GM18870 (cell line): ENCODE data around the gene SCN10A.

Source experiments
- ATAC-seq: cut with Tn5 transposase; IDR thresholded peaks from one replicate; pipeline ENCODE4 v1.9.1; 2021; ENCODE audit warnings: moderate library complexity; ENCODE audit not compliant: unreplicated experiment

The SCN10A gene

GRCh38 chr3:38722781-38723568, 93.0 kb downstream of the SCN10A start:
- no peak for ATAC-seq

- no peak for ATAC-seq
Measured at GRCh38 chr3:38721207-38721772, 94.7 kb downstream of the SCN10A start.

GRCh38 chr3:38720465-38720864, 95.6 kb downstream of the SCN10A start:
- ATAC-seq = no peak

GRCh38 chr3:38717355-38718240, 98.4 kb downstream of the SCN10A start:
- no peak for ATAC-seq

GRCh38 chr3:38713121-38713520, 102.9 kb downstream of the SCN10A start:
- no peak for ATAC-seq

- ATAC-seq = no peak
Measured at GRCh38 chr3:38711321-38711720, 104.7 kb downstream of the SCN10A start.

GRCh38 chr3:38707730-38708129, 108.3 kb downstream of the SCN10A start:
- no peak for ATAC-seq

- no peak for ATAC-seq
Measured at GRCh38 chr3:38706961-38707360, 109.1 kb downstream of the SCN10A start.

GRCh38 chr3:38702231-38702630, 113.8 kb downstream of the SCN10A start:
- no peak for ATAC-seq

- no peak for ATAC-seq
Measured at GRCh38 chr3:38698760-38699159, 117.3 kb downstream of the SCN10A start.

GRCh38 chr3:38698061-38698460, 118.0 kb downstream of the SCN10A start:
- no peak for ATAC-seq

- no peak for ATAC-seq
Measured at GRCh38 chr3:38696034-38696433, 120.0 kb downstream of the SCN10A start.

GRCh38 chr3:38690185-38690584, 125.8 kb downstream of the SCN10A start:
- ATAC-seq = no peak

- no peak for ATAC-seq
Measured at GRCh38 chr3:38689774-38690173, 126.2 kb downstream of the SCN10A start.

GRCh38 chr3:38689346-38689745, 126.7 kb downstream of the SCN10A start:
- no peak for ATAC-seq

GRCh38 chr3:38687321-38687720, 128.7 kb downstream of the SCN10A start:
- no peak for ATAC-seq

GRCh38 chr3:38684546-38684945, 131.5 kb downstream of the SCN10A start:
- ATAC-seq = no peak

GRCh38 chr3:38669668-38670067, 146.3 kb downstream of the SCN10A start:
- no peak for ATAC-seq

GRCh38 chr3:38662544-38662943, 153.5 kb downstream of the SCN10A start:
- no peak for ATAC-seq

- no peak for ATAC-seq
Measured at GRCh38 chr3:38658841-38659240, 157.2 kb downstream of the SCN10A start.

- ATAC-seq = no peak
Measured at GRCh38 chr3:38657369-38657768, 158.6 kb downstream of the SCN10A start.
